Activated T-cell treated with anti-CD3 and anti-CD28 coated beads, Interleukin-2, amount 50 U/mL, for 24 hours (primary cell): ENCODE results near the gene GMPR.

Source experiments
- DNase-seq: peaks from one replicate; pipeline ENCODE4 v3.0.0-alpha.2; 2020
- H3K27ac Mint-ChIP-seq: 2 replicates; pipeline ENCODE4 v1.8.0; 2020; ENCODE audit warnings: mild to moderate bottlenecking, mixed read lengths
- H3K27me3 Mint-ChIP-seq: 2 replicates; pipeline ENCODE4 v1.8.0; 2020; ENCODE audit warnings: mixed read lengths
- H3K36me3 Mint-ChIP-seq: 2 replicates; pipeline ENCODE4 v1.8.0; 2020; ENCODE audit warnings: low read depth, mixed read lengths
- H3K4me1 Mint-ChIP-seq: 2 replicates; pipeline ENCODE4 v1.8.0; 2020; ENCODE audit warnings: low read depth, mixed read lengths
- H3K4me3 Mint-ChIP-seq: 2 replicates; pipeline ENCODE4 v1.8.0; 2020; ENCODE audit warnings: mild to moderate bottlenecking, moderate library complexity, mixed read lengths
- H3K9me3 Mint-ChIP-seq: 2 replicates; pipeline ENCODE4 v1.8.0; 2020; ENCODE audit warnings: mixed read lengths

GMPR gene

DNA sequence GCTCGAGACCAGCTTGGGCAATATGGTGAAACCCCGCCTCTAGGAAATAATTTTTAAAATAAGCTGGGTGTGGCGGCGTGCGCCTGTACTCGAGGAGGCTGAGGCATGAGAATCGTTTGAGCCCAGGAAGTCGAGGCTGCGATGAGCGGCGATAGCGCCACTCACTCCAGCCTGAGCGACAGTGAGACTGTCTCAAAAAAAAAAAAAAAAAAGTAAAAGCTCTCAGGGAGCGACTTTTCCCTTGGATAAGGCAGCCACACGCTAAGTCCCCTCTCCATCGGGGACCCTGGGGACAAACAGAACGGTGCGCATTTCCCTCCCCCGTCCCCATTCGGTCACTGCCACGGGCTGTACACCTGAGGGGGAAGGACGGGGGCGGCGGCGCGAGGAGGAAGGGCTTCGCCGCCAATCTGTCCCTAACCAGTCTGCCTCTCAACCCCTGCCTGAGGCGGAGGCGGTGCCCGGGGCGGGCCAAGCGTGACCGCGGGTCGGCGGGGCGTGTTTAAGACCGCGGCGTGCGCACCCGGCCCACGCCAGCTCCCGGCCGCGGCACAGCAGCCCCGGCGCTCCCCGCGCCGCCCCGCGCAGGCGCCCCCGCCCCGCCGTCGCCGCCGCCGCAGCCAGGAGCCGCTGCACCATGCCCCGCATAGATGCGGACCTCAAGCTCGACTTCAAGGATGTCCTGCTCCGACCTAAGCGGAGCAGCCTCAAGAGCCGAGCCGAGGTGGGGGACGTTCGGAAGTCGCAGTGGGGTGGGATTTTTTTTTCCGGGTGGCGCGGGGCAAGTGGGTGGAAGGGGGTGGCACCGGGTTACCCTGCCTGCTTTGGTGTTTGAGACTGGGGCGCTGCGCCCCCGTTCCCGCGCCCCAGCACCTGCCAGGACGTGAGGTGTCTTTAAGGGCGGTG is at the start of gene GMPR:
TSS of gene GMPR (plus strand) at position 531 of the 906 bp plus-strand sequence. CDS start at position 638, 107 bp downstream.
- Mint-ChIP-seq H3K27me3 (peaks cover 54% of the 10 kb centered on the region), H3K36me3 (no peaks in the 10 kb centered on the region), H3K4me1 (peaks cover 28% of the 10 kb centered on the region), H3K27ac (peak within 1 kb of the TSS; percentile 61), H3K9me3 (no peaks in the 10 kb centered on the region), H3K4me3 (peak within 1 kb of the TSS; percentile 80)
- DNase-seq: peak; percentile 83

DNA sequence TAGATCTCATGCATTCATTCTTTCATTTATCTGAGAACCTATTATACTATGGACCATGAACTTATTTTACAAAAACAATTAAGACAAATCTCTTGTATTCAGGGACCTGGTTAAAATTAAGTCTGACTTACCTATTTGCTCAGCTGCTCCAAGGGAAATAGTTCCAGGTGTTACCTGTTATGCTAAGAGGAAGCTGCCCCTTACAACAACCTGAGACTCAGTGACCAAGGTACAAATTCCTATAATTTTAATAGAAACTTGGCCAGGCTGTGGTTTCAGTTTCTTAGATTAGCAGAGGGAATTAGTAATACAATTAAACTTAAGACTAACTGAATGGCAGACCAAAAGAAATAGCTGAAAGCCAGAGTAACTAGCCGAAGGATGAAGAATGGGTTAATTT is 48.2 kb upstream of the GMPR start:
- no peak for DNase-seq
- Mint-ChIP-seq H3K4me1 (no peaks in the 10 kb centered on the region), H3K36me3 (no peaks in the 10 kb centered on the region), H3K4me3 (no peak overlapping the region), H3K27ac (no peak overlapping the region), H3K9me3 (no peaks in the 10 kb centered on the region), H3K27me3 (peaks cover 11% of the 10 kb centered on the region)

DNA sequence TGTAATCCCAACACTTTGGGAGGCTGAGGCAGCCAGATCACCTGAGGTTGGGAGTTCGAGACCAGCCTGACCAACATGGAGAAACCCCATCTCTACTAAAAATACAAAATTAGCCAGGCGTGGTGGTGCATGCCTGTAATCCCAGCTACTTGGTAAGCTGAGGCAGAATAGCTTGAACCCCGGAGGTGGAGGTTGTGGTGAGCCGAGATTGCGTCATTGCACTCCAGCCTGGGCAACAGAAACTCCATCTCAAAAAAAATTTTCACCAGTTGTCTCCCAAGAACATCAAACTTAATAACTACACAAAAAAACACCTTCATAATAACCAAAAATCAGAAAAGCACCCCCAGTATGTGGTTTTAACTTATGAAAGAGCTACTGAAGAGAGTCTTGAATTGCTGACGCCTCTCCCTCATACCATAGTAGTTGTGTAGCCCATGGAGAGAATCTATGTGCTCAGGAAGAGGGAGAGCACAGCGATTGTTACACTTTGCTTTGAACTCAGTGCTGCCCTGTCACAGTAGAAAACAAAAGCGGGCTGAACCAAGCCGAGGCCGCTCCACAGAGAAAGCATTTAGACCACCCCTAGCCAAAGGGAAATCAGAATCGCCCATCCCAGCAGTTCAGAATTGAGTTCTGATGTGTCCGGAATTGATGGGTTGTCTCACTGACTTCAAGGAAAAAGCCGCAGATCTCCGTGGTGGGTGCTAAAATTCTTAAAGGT is 42.0 kb upstream of the GMPR start:
- Mint-ChIP-seq H3K27ac (no peak overlapping the region), H3K27me3 (peaks cover 37% of the 10 kb centered on the region), H3K4me1 (no peaks in the 10 kb centered on the region), H3K9me3 (no peaks in the 10 kb centered on the region), H3K4me3 (no peak overlapping the region), H3K36me3 (no peaks in the 10 kb centered on the region)
- DNase-seq: no peak

DNA sequence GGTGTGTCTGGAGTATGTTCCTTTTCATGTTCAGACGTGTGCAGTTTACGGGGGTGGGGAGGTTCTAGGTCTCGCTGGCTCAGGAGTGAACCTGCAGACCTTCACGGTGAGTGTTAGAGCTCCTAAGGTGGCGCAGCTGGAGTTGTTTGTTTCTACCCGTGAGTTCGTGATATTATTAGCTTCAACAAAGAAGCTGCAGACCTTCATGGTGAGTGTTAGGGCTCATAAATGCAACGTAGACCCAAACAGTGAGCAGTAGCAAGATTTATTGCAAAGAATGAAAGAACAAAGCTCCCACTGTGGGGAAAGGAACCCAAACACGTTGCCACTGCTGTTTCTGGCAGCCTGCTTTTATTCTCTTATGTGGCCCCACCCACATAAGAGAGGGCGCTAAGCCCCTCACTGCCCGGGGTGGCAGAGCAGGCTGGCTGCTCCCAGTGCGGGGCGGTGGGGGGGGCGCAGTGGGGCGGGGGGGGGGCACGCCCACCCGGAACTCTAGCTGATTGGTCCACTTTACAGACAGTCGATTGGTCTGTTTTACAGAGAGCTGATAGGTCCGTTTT is 41.3 kb upstream of the GMPR start:
- H3K4me3 Mint-ChIP-seq: no peak overlapping the region
- no peak overlapping the region for H3K27ac Mint-ChIP-seq
- peaks cover 37% of the 10 kb centered on the region for H3K27me3 Mint-ChIP-seq
- H3K9me3 Mint-ChIP-seq: no peaks in the 10 kb centered on the region
- DNase-seq: no peak
- no peaks in the 10 kb centered on the region for H3K4me1 Mint-ChIP-seq
- H3K36me3 Mint-ChIP-seq: no peaks in the 10 kb centered on the region

DNA sequence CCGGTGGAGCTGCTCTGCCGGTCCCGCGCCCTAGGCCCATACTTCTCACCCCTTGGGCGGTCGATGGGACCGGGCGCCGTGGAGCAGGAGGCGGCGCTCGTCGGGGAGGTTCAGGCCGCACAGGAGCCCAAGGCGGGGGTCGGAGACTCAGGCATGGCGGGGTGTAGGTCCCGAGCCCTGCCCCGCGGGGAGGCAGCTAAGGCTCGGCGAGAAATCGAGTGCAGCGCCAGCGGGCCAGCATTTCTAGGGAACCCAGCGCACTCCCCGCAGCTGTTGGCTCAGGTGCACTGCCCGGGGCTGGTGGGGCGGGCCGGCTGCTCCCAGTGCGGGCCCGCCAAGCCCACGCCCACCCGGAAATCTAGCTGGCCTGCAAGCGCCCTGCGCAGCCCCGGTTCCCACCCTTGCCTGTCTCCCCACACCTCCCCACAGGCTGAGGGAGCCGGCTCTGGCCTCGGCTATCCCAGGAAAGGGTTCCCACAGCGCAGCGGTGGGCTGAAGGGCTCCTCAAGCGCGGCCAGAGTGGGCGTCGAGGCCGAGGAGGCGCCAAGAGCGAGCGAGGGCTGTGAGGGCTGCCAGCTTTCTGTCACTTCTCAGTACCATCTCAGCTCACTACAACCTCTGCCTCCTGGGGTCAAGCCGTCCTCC is 40.2 kb upstream of the GMPR start:
- Mint-ChIP-seq H3K4me3 (no peak overlapping the region), H3K4me1 (no peaks in the 10 kb centered on the region), H3K36me3 (no peaks in the 10 kb centered on the region), H3K27me3 (peaks cover 34% of the 10 kb centered on the region), H3K27ac (no peak overlapping the region), H3K9me3 (no peaks in the 10 kb centered on the region)
- no peak for DNase-seq

DNA sequence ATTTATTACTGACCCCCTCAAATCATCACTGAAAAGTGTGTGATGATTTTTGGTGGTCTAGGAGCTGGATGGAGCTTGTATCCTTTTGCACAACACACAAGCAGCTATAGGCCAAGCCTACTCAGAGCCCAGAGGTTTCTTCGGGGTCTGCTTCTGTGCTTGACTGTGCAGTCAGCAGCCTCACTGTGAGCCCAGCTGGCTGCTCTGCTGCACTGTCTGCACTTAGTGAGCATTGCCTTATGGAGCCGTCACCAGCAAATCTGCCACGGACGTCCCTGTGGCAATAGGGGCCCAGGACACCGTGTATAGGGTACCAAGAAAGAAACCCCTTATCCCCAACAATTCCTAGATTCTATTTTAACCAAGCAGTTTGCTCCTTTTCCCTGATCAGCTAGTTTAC is 38.6 kb upstream of the GMPR start:
- H3K36me3 Mint-ChIP-seq: no peaks in the 10 kb centered on the region
- H3K9me3 Mint-ChIP-seq: no peaks in the 10 kb centered on the region
- H3K4me1 Mint-ChIP-seq: no peaks in the 10 kb centered on the region
- DNase-seq: no peak
- no peak overlapping the region for H3K4me3 Mint-ChIP-seq
- H3K27me3 Mint-ChIP-seq: peaks cover 29% of the 10 kb centered on the region
- H3K27ac Mint-ChIP-seq: no peak overlapping the region

DNA sequence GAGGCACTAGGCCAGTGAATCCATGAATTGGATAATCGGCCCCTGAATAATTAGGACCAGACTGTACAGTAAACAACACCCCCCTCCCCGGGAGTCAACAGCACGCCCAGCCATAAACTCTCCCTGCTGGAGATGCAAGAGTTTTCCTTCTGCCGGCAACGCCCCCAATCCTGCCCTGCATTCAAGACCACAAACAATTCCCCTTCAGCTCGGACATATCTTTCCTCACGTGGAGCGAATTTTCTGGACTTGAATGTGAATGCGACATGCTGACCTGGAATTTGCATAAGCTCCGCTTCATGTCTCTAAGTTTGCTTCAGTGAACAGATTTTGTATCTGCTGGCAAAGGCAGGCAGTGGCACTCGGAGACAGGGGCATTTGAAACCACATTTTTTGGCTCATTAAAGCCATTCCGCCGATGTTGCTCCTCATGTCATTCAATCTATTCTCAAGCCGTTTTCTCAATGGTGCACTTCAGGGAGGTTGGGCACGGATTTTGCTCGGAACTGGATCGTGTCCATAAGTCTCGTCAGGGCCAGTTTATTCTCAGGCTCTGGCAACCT is 38.0 kb upstream of the GMPR start:
- DNase-seq: no peak
- no peak overlapping the region for H3K27ac Mint-ChIP-seq
- no peaks in the 10 kb centered on the region for H3K4me1 Mint-ChIP-seq
- H3K27me3 Mint-ChIP-seq: peaks cover 24% of the 10 kb centered on the region
- H3K4me3 Mint-ChIP-seq: no peak overlapping the region
- no peaks in the 10 kb centered on the region for H3K36me3 Mint-ChIP-seq
- H3K9me3 Mint-ChIP-seq: no peaks in the 10 kb centered on the region

DNA sequence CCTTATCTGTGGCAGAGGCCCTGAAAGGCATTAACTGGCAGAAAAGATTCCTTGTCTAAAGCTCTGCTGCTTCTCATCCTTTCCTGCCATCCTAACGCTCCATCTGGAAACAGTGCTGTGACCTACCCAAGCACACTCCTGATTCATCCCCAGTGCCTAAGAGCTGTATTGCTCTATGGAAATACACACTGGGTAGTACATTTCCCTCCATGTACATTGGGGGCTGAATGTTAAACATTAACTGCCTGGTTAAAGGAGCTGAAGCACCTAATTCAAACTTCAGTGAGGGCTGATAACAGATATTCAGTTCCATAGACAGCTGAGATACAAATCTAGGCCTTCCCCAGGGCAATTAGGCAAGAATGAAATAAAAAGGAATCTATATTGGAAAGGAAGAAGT is 36.7 kb upstream of the GMPR start:
- DNase-seq: no peak
- Mint-ChIP-seq H3K27me3 (peaks cover 23% of the 10 kb centered on the region), H3K9me3 (no peaks in the 10 kb centered on the region), H3K4me3 (no peak overlapping the region), H3K4me1 (peaks cover 3% of the 10 kb centered on the region), H3K36me3 (no peaks in the 10 kb centered on the region), H3K27ac (no peak overlapping the region)

DNA sequence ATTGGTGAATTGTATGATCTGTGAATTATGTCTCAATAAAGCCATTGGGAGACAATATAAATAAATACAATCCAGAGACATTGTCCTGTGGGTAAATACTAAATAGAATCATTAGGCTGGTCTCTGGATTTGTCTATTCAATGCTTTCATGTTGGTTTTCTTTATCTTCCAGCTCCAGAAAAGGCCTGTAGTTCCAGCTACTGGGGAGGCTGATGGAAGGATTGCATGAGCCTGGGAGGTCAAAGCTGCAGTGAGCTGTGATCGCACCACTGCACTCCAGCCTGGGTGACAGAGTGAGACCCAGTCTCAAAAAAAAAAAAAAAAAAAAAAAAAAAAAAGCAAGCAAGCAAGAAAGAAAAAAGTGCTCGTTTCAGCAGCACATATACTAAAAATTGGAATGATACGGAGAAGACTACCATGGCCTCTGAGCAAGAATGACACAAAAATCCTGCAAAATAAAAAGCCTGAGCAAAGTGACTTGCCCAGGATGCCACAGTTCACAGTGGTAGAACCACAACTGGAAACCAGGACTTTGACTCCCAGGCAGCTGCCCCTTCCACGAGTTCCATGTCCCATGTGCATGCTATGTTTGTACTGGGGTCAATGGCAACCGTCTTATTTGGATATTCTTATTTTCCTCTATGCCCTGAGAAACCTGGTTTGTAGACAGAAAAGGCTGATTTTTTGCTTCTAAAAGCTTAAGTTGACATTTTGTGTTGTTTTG is 33.6 kb upstream of the GMPR start:
- Mint-ChIP-seq H3K36me3 (no peaks in the 10 kb centered on the region), H3K4me1 (peaks cover 3% of the 10 kb centered on the region), H3K27me3 (peaks cover 31% of the 10 kb centered on the region), H3K27ac (no peak overlapping the region), H3K9me3 (no peaks in the 10 kb centered on the region), H3K4me3 (no peak overlapping the region)
- DNase-seq: no peak

DNA sequence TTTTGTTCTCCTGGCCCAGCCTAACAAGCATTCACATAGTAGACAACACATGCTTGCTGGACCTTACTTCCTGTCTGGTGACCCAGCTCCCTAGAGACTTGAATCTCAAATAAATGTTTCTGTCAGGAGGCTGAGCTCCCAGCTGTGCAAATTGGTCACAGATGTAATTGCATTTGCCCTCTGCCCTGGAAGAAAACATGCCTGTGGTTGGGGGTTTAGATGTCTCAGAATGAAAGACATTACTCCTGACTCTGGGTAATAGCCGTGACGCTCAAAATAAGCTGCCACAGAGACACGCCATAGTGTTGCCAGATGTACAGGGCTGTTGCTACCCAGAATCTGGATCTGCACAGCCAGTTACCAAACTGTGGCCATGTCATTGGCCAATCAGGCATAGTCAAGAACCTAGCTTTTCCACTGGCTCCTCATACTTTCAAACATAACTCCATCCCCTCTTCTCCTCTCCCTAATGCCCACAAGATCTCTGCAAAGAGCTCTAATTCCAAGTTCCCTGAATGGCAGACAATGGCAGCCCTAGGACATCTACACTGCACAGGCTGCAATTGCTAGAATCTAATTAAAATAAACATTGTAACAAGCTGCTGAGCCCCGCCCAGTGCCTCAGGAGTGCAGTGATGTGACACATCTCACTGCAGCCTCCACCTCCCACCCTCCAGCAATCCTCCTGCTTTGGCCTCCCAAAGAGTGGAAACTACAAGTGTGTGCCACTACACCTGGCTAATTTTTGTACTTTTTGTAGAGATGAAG is 32.8 kb upstream of the GMPR start:
- Mint-ChIP-seq H3K36me3 (no peaks in the 10 kb centered on the region), H3K27ac (no peak overlapping the region), H3K9me3 (no peaks in the 10 kb centered on the region), H3K4me3 (no peak overlapping the region), H3K4me1 (peaks cover 3% of the 10 kb centered on the region), H3K27me3 (peaks cover 26% of the 10 kb centered on the region)
- DNase-seq: no peak

DNA sequence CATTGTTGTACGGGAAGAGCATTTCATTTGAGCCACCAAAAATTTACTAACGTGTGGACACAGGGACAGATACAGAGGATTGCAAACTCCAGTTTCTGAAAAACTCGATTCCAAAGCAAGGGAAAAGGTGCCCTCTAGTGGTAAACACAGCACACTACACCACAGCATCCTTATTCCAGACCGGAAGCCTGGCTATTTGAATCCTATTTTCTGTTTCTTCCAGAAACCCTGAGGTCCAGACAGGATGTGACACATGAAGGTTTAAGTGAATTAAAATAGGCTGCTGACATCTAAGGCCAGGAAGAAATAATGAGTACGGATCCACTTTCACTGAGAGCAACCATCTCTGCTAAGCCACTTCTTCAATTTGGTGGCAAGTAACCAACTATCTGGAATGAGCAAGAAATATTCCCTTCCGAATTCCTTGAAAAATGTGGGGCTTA is 31.8 kb upstream of the GMPR start:
- Mint-ChIP-seq H3K27ac (no peak overlapping the region), H3K4me1 (peaks cover 3% of the 10 kb centered on the region), H3K36me3 (no peaks in the 10 kb centered on the region), H3K4me3 (no peak overlapping the region), H3K27me3 (peaks cover 26% of the 10 kb centered on the region), H3K9me3 (no peaks in the 10 kb centered on the region)
- DNase-seq: no peak

DNA sequence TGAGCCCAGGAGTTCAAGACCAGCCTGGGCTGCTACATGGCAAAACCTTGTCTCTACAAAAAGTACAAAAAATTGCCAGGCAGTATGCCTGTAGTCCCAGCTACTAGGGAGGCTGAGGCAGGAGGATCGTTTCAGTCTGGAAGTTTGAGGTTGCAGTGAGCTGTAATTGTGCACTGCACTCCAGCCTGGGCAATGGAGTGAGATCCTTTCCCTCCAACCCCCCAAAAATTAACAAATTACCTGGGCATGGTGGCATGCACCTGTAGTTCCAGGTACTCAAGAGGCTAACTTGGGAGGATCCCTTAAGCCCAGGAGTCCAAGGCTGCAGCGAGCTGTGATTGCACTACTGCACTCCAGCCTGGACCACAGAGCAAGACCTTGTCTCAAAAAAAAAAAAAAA is 29.4 kb upstream of the GMPR start:
- no peak for DNase-seq
- Mint-ChIP-seq H3K27ac (no peak overlapping the region), H3K9me3 (no peaks in the 10 kb centered on the region), H3K4me1 (peaks cover 3% of the 10 kb centered on the region), H3K27me3 (peaks cover 35% of the 10 kb centered on the region), H3K4me3 (no peak overlapping the region), H3K36me3 (no peaks in the 10 kb centered on the region)

DNA sequence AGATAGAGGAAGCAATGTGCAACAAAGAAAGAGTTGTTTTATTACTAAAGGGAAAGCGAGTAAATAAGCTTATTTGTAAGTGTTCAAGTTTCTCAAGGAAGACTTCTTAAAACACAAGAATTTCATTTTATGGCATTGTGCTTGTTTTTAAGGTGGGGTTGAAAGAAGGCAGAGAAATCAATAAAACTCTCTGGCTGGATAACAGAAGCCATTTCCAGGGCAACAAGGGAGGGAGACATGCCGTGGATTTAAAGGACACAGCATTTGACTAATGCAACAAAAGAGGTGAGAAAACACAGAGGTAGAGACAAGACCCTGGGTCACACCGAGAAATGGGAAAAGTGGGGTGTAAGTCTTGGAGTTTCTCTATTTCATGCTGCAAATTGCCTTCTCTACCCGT is 28.8 kb upstream of the GMPR start:
- Mint-ChIP-seq H3K27me3 (peaks cover 41% of the 10 kb centered on the region), H3K4me3 (no peak overlapping the region), H3K9me3 (no peaks in the 10 kb centered on the region), H3K36me3 (no peaks in the 10 kb centered on the region), H3K4me1 (peaks cover 3% of the 10 kb centered on the region), H3K27ac (no peak overlapping the region)
- DNase-seq: no peak
